ENCODE results near the gene MYO19. TPM values are rescaled to one million over a fixed set of nuclear protein-coding genes. Genes with fewer than 3 reads are reported as not detected.

Gene MYO19
- total and polyA plus RNA-seq, 2 of the 8 experiments (the other 6 are each of a cell fraction or from before 2014, with no cell fraction given), result 126 to 163 TPM

DNA sequence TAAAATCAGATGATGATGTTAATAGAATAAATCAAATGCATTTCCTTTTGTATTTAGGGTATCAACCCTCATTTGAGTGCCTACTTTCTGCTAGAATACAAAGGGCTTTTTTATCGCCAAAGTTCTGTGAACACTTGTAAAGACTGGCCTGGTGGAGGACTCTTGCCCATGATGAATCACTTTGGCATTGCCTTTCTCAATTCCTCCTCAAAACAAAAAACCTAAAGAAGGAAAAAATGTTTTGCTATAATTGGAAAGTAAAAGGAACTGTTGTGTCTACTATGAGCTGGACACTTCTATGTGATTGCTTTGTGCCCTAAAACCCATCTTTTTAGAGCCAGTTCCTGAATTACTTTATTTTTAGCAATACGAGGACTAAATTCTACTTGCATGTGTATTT is 44.0 kb upstream of the MYO19 start:
- Histone ChIP-seq H3K23me2 (ENCODE audit: low read depth, low read length) (no peaks in the 10 kb centered on the region), H2AK5ac (ENCODE audit: low read depth, low read length) (no peak overlapping the region), H3K4me3 (ENCODE audit: extremely low read depth in 1 of 4, insufficient read depth in 2 of 4, low read depth in 3 of 4, low read length in 4 of 4) (no peak overlapping the region), H4K20me1 (replicated peaks in 1 of 2; ENCODE audit: control insufficient read depth in 1 of 2, insufficient read depth in 2 of 2, low read length in 2 of 2) (peaks cover 0 to 2% of the 10 kb centered on the region in 2 experiments), H3K79me1 (ENCODE audit: low read depth, low read length) (peaks cover 2% of the 10 kb centered on the region), H2BK12ac (ENCODE audit: low read depth, low read length) (no peak overlapping the region), H3K27ac (ENCODE audit: low read depth, low read length) (no peak overlapping the region), H3K56ac (replicated peaks; ENCODE audit: insufficient read length, low read depth, low read length) (no peak overlapping the region), H3K79me2 (ENCODE audit: control insufficient read depth in 1 of 2, insufficient read depth in 2 of 2, low read length in 2 of 2) (no peaks in the 10 kb centered on the region; a peak in 1 of 4 replicates), H4K5ac (ENCODE audit: insufficient read length, low read depth, low read length) (no peak overlapping the region), H3K4me2 (ENCODE audit: insufficient read depth in 1 of 2, low read depth in 2 of 2, low read length in 2 of 2) (no peak overlapping the region), H3K9me3 (ENCODE audit: insufficient read depth in 2 of 2, low read depth in 1 of 2, low read length in 1 of 2) (no peaks in the 10 kb centered on the region), H2BK20ac (ENCODE audit: low read length) (no peak overlapping the region), H3K4ac (replicated peaks; ENCODE audit: insufficient read length, low read depth, low read length) (no peak overlapping the region), H3K36me3 (ENCODE audit: control insufficient read depth in 2 of 4, insufficient read depth in 4 of 4, low read length in 3 of 4) (peaks cover 0 to 41% (median 23%) of the 10 kb centered on the region in 4 experiments; a peak in 7 of 8 replicates), H3K14ac (ENCODE audit: insufficient read length) (no peak overlapping the region), H2BK5ac (ENCODE audit: low read depth, low read length) (no peak overlapping the region), H2BK15ac (ENCODE audit: low read length) (no peak overlapping the region), H3K4me1 (replicated peaks in 1 of 4; ENCODE audit: control insufficient read depth in 3 of 4, insufficient read depth in 4 of 4, low read length in 3 of 4) (no peaks in the 10 kb centered on the region), H3K9ac (replicated peaks in 1 of 4; ENCODE audit: extremely low read depth in 1 of 4, low read depth in 3 of 4, low read length in 3 of 4) (no peak overlapping the region), H4K91ac (replicated peaks; ENCODE audit: insufficient read length, low read length) (no peak overlapping the region), H3K27me3 (replicated peaks in 1 of 4; ENCODE audit: control insufficient read depth in 3 of 4, extremely low read depth in 1 of 4, insufficient read depth in 3 of 4, low read length in 3 of 4) (no peaks in the 10 kb centered on the region), H3K23ac (ENCODE audit: insufficient read length) (no peak overlapping the region), H2AFZ (ENCODE audit: low read length) (no peak overlapping the region), H2BK120ac (replicated peaks; ENCODE audit: low read depth, low read length) (no peak overlapping the region), H4K8ac (ENCODE audit: extremely low read depth, insufficient read depth, low read length) (no peak overlapping the region), H3K18ac (ENCODE audit: extremely low read depth, low read length) (no peak overlapping the region)
- ChIA-PET POLR2A (ENCODE audit: partially characterized antibody) (interaction anchor here (0.8 to 1.4 kb wide), 3 partner anchors 23 to 43 kb away, joined by 3 read pairs; partner anchors contain the start of gene MRM1), CTCF (ENCODE audit: partially characterized antibody) (interaction anchor here (0.9 to 1.1 kb wide), 2 partner anchors 23 to 24 kb away, joined by 3 to 5 read pairs; partner anchors contain the start of gene MRM1)
- no peak for FAIRE-seq
- DNase-seq (ENCODE audit: low read depth in 1 of 2, low spot score in 2 of 2), result no peak
- WGBS, 2 experiments (ENCODE audit: extremely low coverage in 1 of 2, insufficient coverage in 1 of 2, insufficient read length in 1 of 2, insufficient replicate concordance in 2 of 2, low coverage in 1 of 2, low lambda C conversion rate in 2 of 2, missing lambda C conversion rate in 1 of 2), result 98% methylated on average over 2 of the region's 2 CpGs; no CpG with 5 or more reads in 1 of the 2 experiments
- TF ChIP-seq TAF7 (optimal IDR thresholded peaks at IDR 0.05; ENCODE audit: borderline replicate concordance, low read depth, low read length) (no peak), PHF8 (conservative IDR thresholded peaks at IDR 0.05; ENCODE audit: low read depth, low read length) (no peak), SIN3A (conservative IDR thresholded peaks at IDR 0.05 in 1 of 2, IDR thresholded peaks at IDR 0.05 in 1 of 2; ENCODE audit: low read depth in 1 of 2, low read length in 2 of 2) (no peak), RAD21 (IDR thresholded peaks at IDR 0.05 in 1 of 2, conservative IDR thresholded peaks at IDR 0.05 in 1 of 2; ENCODE audit: low read depth in 2 of 2, low read length in 2 of 2) (no peak), SAP30 (IDR thresholded peaks at IDR 0.05; ENCODE audit: insufficient read depth, insufficient replicate concordance, low read length) (no peak), BRCA1 (IDR thresholded peaks at IDR 0.05; ENCODE audit: low read depth, low read length) (no peak), GABPA (IDR thresholded peaks at IDR 0.05; ENCODE audit: borderline replicate concordance, insufficient read depth, low read length) (no peak), HDAC2 (IDR thresholded peaks at IDR 0.05; ENCODE audit: borderline replicate concordance in 1 of 2, low read depth in 2 of 2, low read length in 2 of 2) (no peak), JUND (IDR thresholded peaks at IDR 0.05; ENCODE audit: low read length) (no peak), SUZ12 (IDR thresholded peaks at IDR 0.05; ENCODE audit: low read length) (no peak)
- TF ChIP-seq, protein P1, sequence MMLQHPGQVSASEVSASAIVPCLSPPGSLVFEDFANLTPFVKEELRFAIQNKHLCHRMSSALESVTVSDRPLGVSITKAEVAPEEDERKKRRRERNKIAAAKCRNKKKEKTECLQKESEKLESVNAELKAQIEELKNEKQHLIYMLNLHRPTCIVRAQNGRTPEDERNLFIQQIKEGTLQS (IDR thresholded peaks at IDR 0.05; ENCODE audit: insufficient read depth, low read depth, low read length), result no peak

Measured in H1 (cell line).